T-helper 1 cell (primary cell): ENCODE data around the gene LHX4.
A peak's percentile ranks its signal among the peaks of the same experiment; 100 is the strongest.

Experiments used
- DNase-seq, 5 donors: peaks; one replicate each; pipeline ENCODE4 v3.0.0-alpha.2; 2012 to 2020
- total RNA-seq, 4 donors: gene quantifications; one replicate each; lab custom pipeline; 2026; lab: John Stamatoyannopoulos, UW

Gene LHX4
- total RNA-seq = 0 to 0.27 (median 0.08) reads per million in 4 donors

DNA sequence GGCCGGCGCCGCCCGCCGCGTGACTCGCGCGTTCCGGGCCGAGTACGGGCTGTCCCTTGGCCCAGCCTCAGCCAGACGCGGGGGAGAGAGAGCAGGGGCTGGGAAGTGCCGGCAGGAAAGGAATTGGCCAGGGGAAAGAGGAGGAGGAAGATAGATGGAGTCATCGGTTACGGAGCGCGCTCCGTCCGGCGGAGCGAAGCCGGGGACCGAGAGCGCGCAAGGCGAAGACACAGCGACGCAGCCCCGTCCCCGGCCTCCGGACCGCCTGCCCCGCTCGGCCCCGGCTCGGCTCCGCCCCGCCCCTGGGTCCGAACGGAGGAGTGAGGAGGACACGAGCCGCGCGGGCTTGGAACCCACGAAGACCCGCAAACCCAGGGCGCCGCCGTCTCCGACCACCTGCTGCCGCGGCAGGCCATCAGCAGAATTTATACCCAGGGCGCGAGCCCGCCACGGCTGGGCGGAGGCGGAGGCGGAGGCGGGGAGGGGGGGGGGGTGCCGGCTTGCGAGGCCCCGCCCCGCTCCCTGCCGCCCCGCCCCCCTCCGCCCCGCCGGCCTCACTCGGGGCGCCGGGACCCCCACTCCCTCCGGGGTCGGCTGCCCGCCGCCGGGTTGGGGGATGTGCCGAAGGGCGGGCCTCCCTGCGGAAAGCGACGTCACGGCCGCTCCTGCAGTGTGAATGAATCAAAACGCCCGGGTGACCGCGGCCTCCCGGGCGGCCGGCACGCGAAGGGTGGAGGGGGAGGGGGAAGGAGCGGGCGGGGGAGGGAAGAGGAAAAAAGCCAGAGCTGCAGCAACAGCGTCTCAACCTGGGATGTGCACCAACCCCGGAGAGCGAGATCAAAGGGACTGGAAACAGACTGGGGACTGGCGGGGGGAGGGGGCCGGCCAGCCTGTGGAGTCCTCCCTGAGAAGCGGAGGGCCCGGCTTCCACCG is at the start of gene LHX4:
TSS of gene LHX4 (plus strand) at position 782 of the 933 bp plus-strand sequence. CDS start 266 bp downstream, outside the sequence.
- no peak for DNase-seq

DNA sequence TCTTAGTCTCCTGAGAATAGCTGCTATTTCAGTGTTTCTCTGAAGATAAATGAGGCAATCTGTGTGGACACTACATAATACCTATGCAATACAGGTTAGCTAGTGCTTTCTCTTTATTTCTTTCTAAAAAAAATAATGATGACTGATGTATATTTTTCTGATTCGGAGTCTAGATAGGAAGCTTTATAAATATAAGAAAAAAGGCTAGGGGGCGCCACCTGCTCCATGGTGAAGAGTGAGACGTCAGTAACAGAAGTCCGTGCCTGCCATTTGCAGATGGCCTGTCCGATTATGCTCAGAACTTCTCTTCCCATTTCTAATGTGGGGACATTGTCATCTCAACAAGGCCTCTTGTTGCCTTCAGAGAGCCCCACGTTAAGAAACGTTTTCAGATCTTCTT is 49.0 kb upstream of the LHX4 start:
- no peak for DNase-seq

GRCh38 chr1:180181996-180182642 is 47.9 kb upstream of the LHX4 start:
- DNase-seq = no peak

DNA sequence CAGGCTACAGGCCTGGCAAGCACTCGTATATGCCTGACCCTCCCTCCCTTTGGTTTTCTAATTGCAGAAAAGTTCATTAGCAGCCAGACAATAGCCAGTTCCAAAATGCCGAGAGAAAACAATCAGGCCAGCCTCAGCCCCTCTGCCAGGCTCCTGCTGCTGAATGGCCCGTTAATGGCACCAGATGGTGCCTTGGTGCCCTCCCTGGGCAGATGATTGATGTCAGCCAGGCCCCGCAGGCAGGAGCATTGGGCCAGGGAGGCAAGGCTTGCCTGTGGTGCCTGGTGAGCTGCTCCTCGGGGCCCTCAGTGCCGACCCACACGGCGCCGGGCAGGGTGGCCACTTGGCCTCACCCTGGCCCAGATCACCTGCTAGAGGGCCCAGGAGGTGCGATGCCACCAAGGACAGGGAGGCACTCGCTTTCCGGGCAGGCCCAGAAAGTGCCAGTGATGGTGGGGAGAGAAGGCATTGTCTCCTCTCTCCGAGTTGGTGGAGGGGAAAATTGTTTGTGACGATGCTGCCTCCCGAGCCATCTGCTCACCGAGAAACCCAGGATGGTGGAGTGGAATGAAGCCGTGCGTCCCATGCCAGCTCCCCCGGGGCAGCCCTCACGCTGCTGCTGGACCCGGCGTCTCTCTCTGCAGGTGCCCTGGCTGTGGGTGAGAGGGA is 47.3 kb upstream of the LHX4 start:
- no peak for DNase-seq

GRCh38 chr1:180183426-180183825 is 46.6 kb upstream of the LHX4 start:
- DNase-seq = no peak

GRCh38 chr1:180184041-180184440 is 46.0 kb upstream of the LHX4 start:
- DNase-seq = no peak

- no peak for DNase-seq
Measured at GRCh38 chr1:180185281-180185680, 44.8 kb upstream of the LHX4 start.

- no peak for DNase-seq
Measured at GRCh38 chr1:180185971-180186645, 44.0 kb upstream of the LHX4 start.

DNA sequence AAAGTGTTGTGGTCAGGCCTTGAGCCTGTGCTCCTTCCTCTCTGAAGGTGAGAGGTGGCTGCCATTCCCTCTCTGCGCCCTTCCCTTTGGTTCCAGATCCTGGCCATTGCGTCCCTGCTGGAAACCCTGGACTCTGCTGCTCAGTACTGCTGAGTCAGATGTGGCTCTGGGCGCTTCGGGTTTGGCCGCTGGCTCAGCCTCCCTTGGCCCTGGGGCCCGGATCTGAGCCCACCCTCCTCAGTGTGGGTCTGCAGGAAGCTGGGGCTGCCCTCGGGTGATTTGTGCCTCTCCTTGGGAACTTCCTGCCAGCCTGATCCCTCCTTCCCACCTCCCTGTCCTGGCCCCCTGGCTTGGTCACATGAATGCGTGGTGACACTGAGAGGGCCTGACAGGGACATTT is 43.2 kb upstream of the LHX4 start:
- DNase-seq = no peak

- DNase-seq = no peak
Measured at GRCh38 chr1:180187626-180188025, 42.4 kb upstream of the LHX4 start.

DNA sequence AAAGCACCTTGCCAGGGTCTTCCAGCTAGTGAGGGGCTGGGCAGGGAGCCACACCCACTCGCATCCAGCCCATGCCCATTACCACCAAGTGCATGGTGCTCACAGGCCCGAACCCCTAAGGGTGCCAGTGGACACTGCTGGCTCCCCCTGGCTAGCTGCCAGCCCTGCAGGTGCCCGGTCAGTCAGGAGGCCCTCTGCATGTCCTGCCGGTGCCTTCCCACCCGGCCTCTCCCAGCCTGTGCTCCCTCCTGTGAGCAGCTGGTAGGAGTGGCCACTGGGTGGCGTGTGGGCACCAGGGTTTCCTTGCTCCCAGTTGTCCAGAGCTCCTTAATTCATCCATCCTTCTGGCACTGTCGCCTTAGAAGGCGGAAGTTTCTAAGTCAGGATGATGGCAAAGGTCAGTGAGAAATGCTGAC is 42.0 kb upstream of the LHX4 start:
- no peak for DNase-seq

- DNase-seq = no peak
Measured at GRCh38 chr1:180188684-180189175, 41.3 kb upstream of the LHX4 start.

- no peak for DNase-seq
Measured at GRCh38 chr1:180190091-180190490, 40.0 kb upstream of the LHX4 start.

DNA sequence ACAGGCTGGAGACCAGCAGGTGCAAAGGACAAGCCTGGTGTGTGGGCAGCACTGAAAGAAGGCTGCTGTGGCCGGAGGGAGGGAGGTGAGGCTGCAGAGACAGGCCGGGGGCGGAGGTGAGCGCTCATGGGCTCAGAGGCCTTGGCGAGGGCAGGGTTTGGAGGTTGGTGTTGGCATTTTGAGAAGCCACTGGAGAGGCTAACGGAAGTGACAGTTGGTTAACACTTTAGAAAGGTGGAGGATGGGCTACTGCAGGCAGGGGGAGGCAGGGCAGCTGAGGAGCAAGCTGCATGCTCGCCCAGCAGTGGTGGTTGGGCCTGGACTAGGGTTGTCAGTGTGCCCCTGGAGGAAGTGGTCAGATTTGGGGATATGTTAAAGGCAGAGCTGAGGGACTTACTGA is 37.9 kb upstream of the LHX4 start:
- peak in 1 of 5 donors; percentile 19 for DNase-seq

GRCh38 chr1:180193141-180194047 is 36.7 kb upstream of the LHX4 start:
- no peak for DNase-seq

DNA sequence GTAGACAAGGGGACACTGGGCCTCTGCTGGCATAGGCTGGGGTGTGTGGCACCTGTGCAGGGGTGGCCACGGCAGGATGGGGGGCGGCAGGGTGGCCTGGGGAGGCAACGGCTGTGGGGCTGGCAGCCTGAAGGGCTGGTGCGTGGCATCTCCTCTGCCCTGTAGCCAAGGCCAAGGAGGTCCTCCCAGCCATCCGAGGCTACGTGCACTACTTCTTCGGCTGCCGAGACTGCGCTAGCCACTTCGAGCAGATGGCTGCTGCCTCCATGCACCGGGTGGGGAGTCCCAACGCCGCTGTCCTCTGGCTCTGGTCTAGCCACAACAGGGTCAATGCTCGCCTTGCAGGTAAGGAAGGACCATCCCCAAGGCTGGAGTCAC is 36.0 kb upstream of the LHX4 start:
- no peak for DNase-seq

- no peak for DNase-seq
Measured at GRCh38 chr1:180194546-180195207, 35.4 kb upstream of the LHX4 start.

DNA sequence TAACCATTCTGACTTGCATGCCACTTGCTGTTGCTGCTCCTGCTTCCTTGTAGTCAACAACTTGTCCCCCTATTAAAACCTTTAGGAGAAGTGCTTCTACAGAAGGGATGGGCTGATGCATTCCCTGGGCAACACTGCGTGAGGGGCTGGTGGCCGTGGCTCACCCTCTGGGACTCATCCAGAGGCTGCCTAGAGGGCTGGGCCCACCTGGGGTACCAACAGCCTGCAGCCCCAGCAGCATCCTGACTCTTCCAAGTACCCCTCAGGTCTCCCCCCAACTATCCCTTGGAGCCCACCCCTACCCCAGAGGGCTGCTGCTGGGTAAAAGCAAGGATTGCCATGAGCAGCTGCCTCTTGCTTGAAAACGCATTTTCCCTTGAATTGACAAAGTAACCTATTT is 34.7 kb upstream of the LHX4 start:
- DNase-seq = no peak

DNA sequence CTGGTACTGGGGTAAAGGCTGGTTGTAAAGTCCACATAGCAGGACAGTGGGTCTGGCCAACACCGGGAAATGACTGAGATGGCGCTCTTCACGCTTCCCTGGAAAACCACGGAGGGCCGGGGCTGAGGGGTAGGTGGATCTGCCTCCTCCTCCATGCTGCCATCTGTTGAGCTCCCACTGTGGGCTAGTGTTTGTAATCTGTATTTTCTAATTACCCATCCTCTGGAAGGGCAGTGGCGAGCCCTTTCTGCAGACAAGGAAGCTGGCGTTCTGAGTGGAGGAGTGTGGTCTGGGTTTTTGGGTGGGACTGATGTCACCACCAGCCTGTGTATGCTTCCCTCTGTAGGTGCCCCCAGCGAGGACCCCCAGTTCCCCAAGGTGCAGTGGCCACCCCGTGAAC is 34.1 kb upstream of the LHX4 start:
- DNase-seq = no peak

DNA sequence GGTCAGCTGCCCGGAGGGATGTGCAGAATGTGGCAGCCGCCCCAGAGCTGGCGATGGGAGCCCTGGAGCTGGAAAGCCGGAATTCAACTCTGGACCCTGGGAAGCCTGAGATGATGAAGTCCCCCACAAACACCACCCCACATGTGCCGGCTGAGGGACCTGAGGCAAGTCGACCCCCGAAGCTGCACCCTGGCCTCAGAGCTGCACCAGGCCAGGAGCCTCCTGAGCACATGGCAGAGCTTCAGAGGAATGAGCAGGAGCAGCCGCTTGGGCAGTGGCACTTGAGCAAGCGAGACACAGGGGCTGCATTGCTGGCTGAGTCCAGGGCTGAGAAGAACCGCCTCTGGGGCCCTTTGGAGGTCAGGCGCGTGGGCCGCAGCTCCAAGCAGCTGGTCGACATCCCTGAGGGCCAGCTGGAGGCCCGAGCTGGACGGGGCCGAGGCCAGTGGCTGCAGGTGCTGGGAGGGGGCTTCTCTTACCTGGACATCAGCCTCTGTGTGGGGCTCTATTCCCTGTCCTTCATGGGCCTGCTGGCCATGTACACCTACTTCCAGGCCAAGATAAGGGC is 33.5 kb upstream of the LHX4 start:
- no peak for DNase-seq

- DNase-seq = no peak
Measured at GRCh38 chr1:180197231-180197630, 32.8 kb upstream of the LHX4 start.
